HepG2 (cell line): Measurements from ENCODE around the gene PNKD. TPM values are rescaled to one million over a fixed set of nuclear protein-coding genes. Genes with fewer than 3 reads are reported as not detected.

ENCODE experiments used
- CCDC6 ChIP-seq: sonication (generic); formaldehyde crosslinking; IDR thresholded peaks from 2 replicates; pipeline ENCODE4 v1.8.1; 2022; ENCODE audit warnings: mild to moderate bottlenecking, missing genetic modification reagents, moderate library complexity
- GABPB1 ChIP-seq: IDR thresholded peaks from 2 replicates; pipeline ENCODE4 v1.6.1; 2016; ENCODE audit warnings: mild to moderate bottlenecking, missing genetic modification reagents, moderate library complexity, missing compliant biosample characterization
- GATAD1 ChIP-seq: IDR thresholded peaks from 2 replicates; pipeline ENCODE4 v1.6.1; 2016; ENCODE audit warnings: missing genetic modification reagents, missing compliant biosample characterization
- GLI4 ChIP-seq: sonication (generic); formaldehyde crosslinking; IDR thresholded peaks from 2 replicates; pipeline ENCODE4 v1.5.1; 2020; ENCODE audit warnings: missing genetic modification reagents, mild to moderate bottlenecking, moderate library complexity, borderline replicate concordance
- HDAC1 ChIP-seq: sonication (generic); formaldehyde crosslinking; IDR thresholded peaks from 2 replicates; pipeline ENCODE4 v1.5.1; 2020; ENCODE audit warnings: mild to moderate bottlenecking, missing genetic modification reagents
- HNF4G ChIP-seq, 2 experiments: sonication (generic) in 1 of 2; formaldehyde crosslinking in 1 of 2; IDR thresholded peaks; 2 replicates each; pipeline versions ENCODE4 v1.4.0 to v1.6.1; 2011 to 2020; ENCODE audit warnings: borderline replicate concordance in 2 of 2, low read depth in 2 of 2, mild to moderate bottlenecking in 2 of 2, low read length in 1 of 2, missing genetic modification reagents in 1 of 2, moderate library complexity in 1 of 2
- IRF9 ChIP-seq: sonication (generic); formaldehyde crosslinking; IDR thresholded peaks from 2 replicates; pipeline ENCODE4 v1.8.0; 2022; ENCODE audit warnings: missing genetic modification reagents, mild to moderate bottlenecking, borderline replicate concordance
- KAT8 ChIP-seq: IDR thresholded peaks from 2 replicates; pipeline ENCODE4 v1.6.1; 2016; ENCODE audit warnings: missing genetic modification reagents, missing compliant biosample characterization
- KMT2A ChIP-seq: sonication (generic); formaldehyde crosslinking; IDR thresholded peaks from 2 replicates; pipeline ENCODE4 v1.4.0; 2020; ENCODE audit warnings: missing genetic modification reagents
- MAZ ChIP-seq, 2 experiments: sonication (generic) in 1 of 2; formaldehyde crosslinking in 1 of 2; IDR thresholded peaks; 2 replicates each; pipeline versions ENCODE4 v1.5.0 to v1.6.1; 2012 to 2020; ENCODE audit warnings: low read depth in 2 of 2, mild to moderate bottlenecking in 2 of 2, borderline replicate concordance in 1 of 2, improper control_type of control experiment in 1 of 2, low read length in 1 of 2, missing genetic modification reagents in 1 of 2, moderate library complexity in 1 of 2
- MED1 ChIP-seq: sonication (generic); formaldehyde crosslinking; IDR thresholded peaks from 2 replicates; pipeline ENCODE4 v1.4.0; 2020; ENCODE audit warnings: missing genetic modification reagents
- POLR2AphosphoS5 ChIP-seq: IDR thresholded peaks from 2 replicates; pipeline ENCODE4 v1.6.1; 2012; ENCODE audit warnings: low read depth, low read length
- REL ChIP-seq: sonication (generic); formaldehyde crosslinking; conservative IDR thresholded peaks from 2 replicates; pipeline ENCODE4 v1.8.0; 2022; ENCODE audit warnings: mild to moderate bottlenecking, missing genetic modification reagents, moderate library complexity
- SOX13 ChIP-seq, 3 experiments: fragments of 450-650 bp in 1 of 3; sonication (generic) in 1 of 3; formaldehyde crosslinking in 1 of 3; IDR thresholded peaks in 2 of 3; conservative IDR thresholded peaks in 1 of 3; 2 replicates each; pipeline versions ENCODE4 v1.5.0 to v1.6.1; 2016 to 2020; ENCODE audit warnings: antibody characterized with exemption in 1 of 3, mild to moderate bottlenecking in 1 of 3, missing compliant biosample characterization in 1 of 3, missing genetic modification reagents in 1 of 3, moderate library complexity in 1 of 3
- ZFX ChIP-seq: sonication (generic); formaldehyde crosslinking; IDR thresholded peaks from 2 replicates; pipeline ENCODE4 v1.4.0; 2020; ENCODE audit warnings: mild to moderate bottlenecking, low read depth, missing genetic modification reagents, moderate library complexity
- ZNF292 ChIP-seq: sonication (generic); formaldehyde crosslinking; IDR thresholded peaks from 2 replicates; pipeline ENCODE4 v1.8.1; 2022; ENCODE audit warnings: mild to moderate bottlenecking, low read depth, missing genetic modification reagents, borderline replicate concordance
- polyA plus RNA-seq, 8 experiments: library from polyadenylated mRNA; depleted of rRNA in 3 of 8; stranded (reverse) in 7 of 8; unstranded in 1 of 8; fragments of >200 nt; fragmentation: Illumina TruSeq in 4 of 8; extraction: Trizol in 4 of 8; gene quantifications; 2 replicates each; pipeline versions ENCODE4 v1.2.1 to v1.2.3, GENCODE V29; 2011 to 2016; ENCODE audit warnings: low read depth in 4 of 8, missing spikeins in 1 of 8, mixed read lengths in 1 of 8; ENCODE audit not compliant: insufficient read depth in 1 of 8
- total RNA-seq, 5 experiments: library from RNA; depleted of rRNA; stranded (reverse); fragments of >200 nt; fragmentation: Illumina TruSeq; extraction: Trizol; gene quantifications; 2 replicates each; pipeline ENCODE4 v1.2.3, GENCODE V29; 2016; ENCODE audit warnings: low read depth in 1 of 5
- TF ChIP-seq, protein P1 (sequence below): sonication (generic); IDR thresholded peaks from 2 replicates; pipeline ENCODE4 v1.6.1; 2016; ENCODE audit warnings: low read depth, borderline replicate concordance
- TF ChIP-seq, protein P2 (sequence below): IDR thresholded peaks from 2 replicates; pipeline ENCODE4 v1.6.1; 2012; ENCODE audit warnings: inconsistent platforms
- TF ChIP-seq, protein P3 (sequence below): sonication (generic); formaldehyde crosslinking; IDR thresholded peaks from 2 replicates; pipeline ENCODE4 v1.9.0; 2021; ENCODE audit warnings: missing genetic modification reagents, borderline replicate concordance
- TF ChIP-seq, protein P4 (sequence below): IDR thresholded peaks from 2 replicates; pipeline ENCODE4 v1.6.1; 2016; ENCODE audit warnings: low read depth, control low read depth

The PNKD gene
- total and polyA plus RNA-seq, 2 of the 13 experiments (the other 11 are each of a cell fraction or from before 2014, with no cell fraction given), result 55.9 to 80.4 TPM

- TF ChIP-seq GATAD1, result 0 out of 2 replicates have a peak, but pooled peaks have one; percentile 15
- TF ChIP-seq, protein P1, sequence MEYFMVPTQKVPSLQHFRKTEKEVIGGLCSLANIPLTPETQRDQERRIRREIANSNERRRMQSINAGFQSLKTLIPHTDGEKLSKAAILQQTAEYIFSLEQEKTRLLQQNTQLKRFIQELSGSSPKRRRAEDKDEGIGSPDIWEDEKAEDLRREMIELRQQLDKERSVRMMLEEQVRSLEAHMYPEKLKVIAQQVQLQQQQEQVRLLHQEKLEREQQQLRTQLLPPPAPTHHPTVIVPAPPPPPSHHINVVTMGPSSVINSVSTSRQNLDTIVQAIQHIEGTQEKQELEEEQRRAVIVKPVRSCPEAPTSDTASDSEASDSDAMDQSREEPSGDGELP, result 0 out of 2 replicates have a peak, but pooled peaks have one; percentile 14
- TF ChIP-seq, protein P2, sequence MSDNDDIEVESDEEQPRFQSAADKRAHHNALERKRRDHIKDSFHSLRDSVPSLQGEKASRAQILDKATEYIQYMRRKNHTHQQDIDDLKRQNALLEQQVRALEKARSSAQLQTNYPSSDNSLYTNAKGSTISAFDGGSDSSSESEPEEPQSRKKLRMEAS, result peak; percentile 43; the same call in 1 of the 2 replicates
- peak; percentile 84 for TF ChIP-seq HNF4G (IDR thresholded peaks at IDR 0.05; ENCODE audit: borderline replicate concordance, low read depth, low read length)
- TF ChIP-seq HNF4G (CRISPR knock-in tag; IDR thresholded peaks at IDR 0.05; ENCODE audit: borderline replicate concordance, low read depth), result peak; percentile 82
- peak; percentile 53; the same call in 1 of the 2 replicates for TF ChIP-seq ZFX (CRISPR knock-in tag)
- no peak for TF ChIP-seq SOX13 (IDR thresholded peaks at IDR 0.05)
- TF ChIP-seq SOX13 (CRISPR knock-in tag; conservative IDR thresholded peaks at IDR 0.05 in 1 of 2, IDR thresholded peaks at IDR 0.05 in 1 of 2), result peak in 1 of 2 experiments; percentile 27; a peak in 1 of 4 replicates
- TF ChIP-seq, protein P3, sequence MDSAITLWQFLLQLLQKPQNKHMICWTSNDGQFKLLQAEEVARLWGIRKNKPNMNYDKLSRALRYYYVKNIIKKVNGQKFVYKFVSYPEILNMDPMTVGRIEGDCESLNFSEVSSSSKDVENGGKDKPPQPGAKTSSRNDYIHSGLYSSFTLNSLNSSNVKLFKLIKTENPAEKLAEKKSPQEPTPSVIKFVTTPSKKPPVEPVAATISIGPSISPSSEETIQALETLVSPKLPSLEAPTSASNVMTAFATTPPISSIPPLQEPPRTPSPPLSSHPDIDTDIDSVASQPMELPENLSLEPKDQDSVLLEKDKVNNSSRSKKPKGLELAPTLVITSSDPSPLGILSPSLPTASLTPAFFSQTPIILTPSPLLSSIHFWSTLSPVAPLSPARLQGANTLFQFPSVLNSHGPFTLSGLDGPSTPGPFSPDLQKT (CRISPR knock-in tag), result no peak
- TF ChIP-seq POLR2AphosphoS5, result no peak
- TF ChIP-seq GLI4 (CRISPR knock-in tag), result no peak
- 0 out of 2 replicates have a peak, but pooled peaks have one; percentile 20 for TF ChIP-seq MAZ (IDR thresholded peaks at IDR 0.05; ENCODE audit: borderline replicate concordance, low read depth, low read length)
- TF ChIP-seq MAZ (CRISPR knock-in tag; IDR thresholded peaks at IDR 0.05; ENCODE audit: low read depth), result 0 out of 2 replicates have a peak, but pooled peaks have one; percentile 61
- TF ChIP-seq REL (CRISPR knock-in tag), result no peak
- peak; percentile 40; the same call in 1 of the 2 replicates for TF ChIP-seq KAT8
- TF ChIP-seq ZNF292, result peak; percentile 88; the same call in 1 of the 2 replicates
- TF ChIP-seq HDAC1 (CRISPR knock-in tag), result peak; percentile 31; the same call in 1 of the 2 replicates
- TF ChIP-seq MED1, result 0 out of 2 replicates have a peak, but pooled peaks have one; percentile 31
- TF ChIP-seq, protein P4, sequence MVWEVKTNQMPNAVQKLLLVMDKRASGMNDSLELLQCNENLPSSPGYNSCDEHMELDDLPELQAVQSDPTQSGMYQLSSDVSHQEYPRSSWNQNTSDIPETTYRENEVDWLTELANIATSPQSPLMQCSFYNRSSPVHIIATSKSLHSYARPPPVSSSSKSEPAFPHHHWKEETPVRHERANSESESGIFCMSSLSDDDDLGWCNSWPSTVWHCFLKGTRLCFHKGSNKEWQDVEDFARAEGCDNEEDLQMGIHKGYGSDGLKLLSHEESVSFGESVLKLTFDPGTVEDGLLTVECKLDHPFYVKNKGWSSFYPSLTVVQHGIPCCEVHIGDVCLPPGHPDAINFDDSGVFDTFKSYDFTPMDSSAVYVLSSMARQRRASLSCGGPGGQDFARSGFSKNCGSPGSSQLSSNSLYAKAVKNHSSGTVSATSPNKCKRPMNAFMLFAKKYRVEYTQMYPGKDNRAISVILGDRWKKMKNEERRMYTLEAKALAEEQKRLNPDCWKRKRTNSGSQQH (CRISPR knock-in tag), result 0 out of 2 replicates have a peak, but pooled peaks have one; percentile 30
- 0 out of 2 replicates have a peak, but pooled peaks have one; percentile 45 for TF ChIP-seq IRF9 (CRISPR knock-in tag)
- peak; percentile 26; the same call in 1 of the 2 replicates for TF ChIP-seq KMT2A
- TF ChIP-seq GABPB1 (CRISPR knock-in tag), result peak; percentile 11; the same call in 1 of the 2 replicates
- TF ChIP-seq CCDC6 (CRISPR knock-in tag), result peak; percentile 63; the same call in 1 of the 2 replicates
These were observed 13.9 kb downstream of the PNKD start (continued) for GRCh38 chr2:218284106-218284811.
